Measurements from ENCODE around the gene DENND2D.

GRCh38 chr1:111157431-111157830 lies 43.0 kb downstream of the DENND2D start:
- TF ChIP-seq CTCF (IDR thresholded peaks at IDR 0.05; ENCODE audit: low read depth, low read length, poor library complexity, severe bottlenecking) = no peak
- no peak for TF ChIP-seq EZH2phosphoT487 (IDR thresholded peaks at IDR 0.05; ENCODE audit: borderline replicate concordance, low read length)
